G401 (cell line): Measurements from ENCODE around the gene TMEM101. TPM values are rescaled to one million over a fixed set of nuclear protein-coding genes. Genes with fewer than 3 reads are reported as not detected.
"Not testable (repeated sequence)": the region's sequence is repeated elsewhere in the genome, so short reads cannot be mapped to it uniquely, and the experiment has no call there.

ENCODE experiments used
- DNase-seq: peaks from one replicate; pipeline ENCODE4 v3.0.0-alpha.2; 2015; ENCODE audit warnings: low spot score
- in situ Hi-C: cut with HindIII; loops from 2 replicates; pipeline ENCODE4 v1.10.0; 2016; ENCODE audit warnings: low sequenced_read_pairs, mixed read lengths
- total RNA-seq: library from RNA; depleted of rRNA; stranded (reverse); fragments of >200 nt; shearing (Covaris generic); gene quantifications from 2 replicates; pipeline ENCODE4 v1.2.3, GENCODE V29; 2014

Gene TMEM101
- total RNA-seq, 1 experiment from 2014 or later: 53.3 TPM

- DNase-seq: no peak
- in situ Hi-C loops: no loop called here
Observed at GRCh38 chr17:43983196-43983514, 31.6 kb downstream of the TMEM101 start.

DNA sequence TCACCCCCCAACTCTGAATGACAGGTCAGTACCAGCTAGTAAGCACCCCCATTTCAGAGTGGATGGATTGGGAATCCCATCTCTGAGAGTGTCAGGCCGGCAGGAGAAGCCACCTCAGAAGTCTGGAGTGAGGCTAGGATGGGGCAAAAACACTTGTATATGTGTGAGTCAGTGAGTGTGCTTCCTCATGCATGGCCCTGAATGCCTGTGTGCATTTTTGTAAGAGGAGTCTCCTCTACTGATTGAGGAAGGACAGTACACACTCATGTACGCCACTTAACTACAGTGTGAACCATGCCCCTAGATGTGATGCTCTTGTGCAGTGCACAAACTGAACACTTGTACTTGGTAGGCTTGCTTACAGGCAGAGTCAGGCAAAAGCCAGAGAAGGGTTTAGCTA is 32.6 kb downstream of the TMEM101 start:
- no peak for DNase-seq
- in situ Hi-C loops: no loop called here

DNA sequence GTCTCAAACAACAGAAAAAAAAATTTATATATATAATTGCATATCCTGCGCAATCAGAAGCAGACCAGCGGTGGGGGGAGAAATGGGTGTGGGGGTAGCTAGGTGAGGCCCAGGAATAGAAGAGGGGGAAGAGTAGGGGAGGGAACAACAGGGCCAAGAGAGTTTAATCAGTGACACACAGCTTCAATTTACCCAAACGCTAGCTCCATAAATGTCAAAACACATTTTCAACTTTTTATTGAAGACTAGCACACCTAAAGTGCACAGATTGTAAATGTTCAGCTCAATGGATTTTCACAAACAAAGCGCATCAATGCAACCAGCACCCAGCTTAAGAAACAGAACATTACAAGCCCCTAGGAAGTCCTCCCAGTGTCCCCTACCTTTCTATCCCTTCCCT is 35.1 kb downstream of the TMEM101 start:
- in situ Hi-C loops: no loop called here

GRCh38 chr17:43979011-43979410 is 35.8 kb downstream of the TMEM101 start:
- in situ Hi-C loops: no loop called here
- DNase-seq: no peak

More for the DNA sequence above, 35.1 kb downstream of the TMEM101 start:
- DNase-seq: no peak

GRCh38 chr17:43978078-43978477 is 36.7 kb downstream of the TMEM101 start:
- in situ Hi-C loops: no loop called here
- DNase-seq: no peak

DNA sequence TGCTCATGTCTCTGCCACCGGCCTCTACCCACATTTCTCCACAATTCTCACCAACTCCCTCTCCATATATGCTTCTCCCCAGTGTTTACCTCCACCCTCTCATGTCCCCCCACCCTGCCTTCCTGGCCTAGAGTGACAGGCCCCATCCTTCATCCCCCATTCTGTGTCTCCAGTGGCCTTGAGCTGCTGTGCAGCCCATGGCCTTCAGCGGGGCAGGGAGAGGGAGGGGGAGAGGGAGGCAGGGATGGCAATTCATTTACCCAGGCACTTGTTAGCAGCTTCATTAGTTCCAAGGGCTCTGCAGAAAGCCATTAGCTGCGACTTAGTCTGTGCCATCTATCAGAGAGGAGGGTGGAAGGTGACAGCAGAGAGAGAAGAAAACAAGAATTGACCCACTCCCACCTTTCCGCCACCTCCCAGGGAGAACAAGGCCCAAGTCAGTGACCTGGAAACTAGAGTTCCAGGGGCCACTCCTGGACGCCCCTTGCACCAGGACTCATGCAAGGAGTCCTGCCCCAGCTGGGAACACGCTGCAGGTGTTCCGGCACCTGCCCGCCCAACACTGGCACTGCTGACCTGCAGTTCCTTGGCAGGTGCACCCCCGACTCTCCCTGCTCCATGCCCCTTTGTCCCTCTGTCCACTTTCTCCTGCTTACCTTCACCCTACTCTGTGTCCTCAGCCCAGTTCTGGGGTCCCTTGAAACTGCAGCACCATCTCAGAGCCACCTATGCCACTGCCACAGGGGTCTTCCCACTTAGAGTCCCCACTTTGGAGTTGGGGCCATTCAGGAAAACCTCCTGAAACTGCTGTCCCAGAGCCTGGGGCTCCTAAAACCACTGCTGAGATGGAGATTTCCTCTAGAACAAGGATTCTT is 37.6 kb downstream of the TMEM101 start:
- DNase-seq: no peak
- in situ Hi-C loops: no loop called here

- in situ Hi-C loops: no loop called here
- DNase-seq: no peak
Observed at GRCh38 chr17:43975898-43976297, 38.9 kb downstream of the TMEM101 start.

DNA sequence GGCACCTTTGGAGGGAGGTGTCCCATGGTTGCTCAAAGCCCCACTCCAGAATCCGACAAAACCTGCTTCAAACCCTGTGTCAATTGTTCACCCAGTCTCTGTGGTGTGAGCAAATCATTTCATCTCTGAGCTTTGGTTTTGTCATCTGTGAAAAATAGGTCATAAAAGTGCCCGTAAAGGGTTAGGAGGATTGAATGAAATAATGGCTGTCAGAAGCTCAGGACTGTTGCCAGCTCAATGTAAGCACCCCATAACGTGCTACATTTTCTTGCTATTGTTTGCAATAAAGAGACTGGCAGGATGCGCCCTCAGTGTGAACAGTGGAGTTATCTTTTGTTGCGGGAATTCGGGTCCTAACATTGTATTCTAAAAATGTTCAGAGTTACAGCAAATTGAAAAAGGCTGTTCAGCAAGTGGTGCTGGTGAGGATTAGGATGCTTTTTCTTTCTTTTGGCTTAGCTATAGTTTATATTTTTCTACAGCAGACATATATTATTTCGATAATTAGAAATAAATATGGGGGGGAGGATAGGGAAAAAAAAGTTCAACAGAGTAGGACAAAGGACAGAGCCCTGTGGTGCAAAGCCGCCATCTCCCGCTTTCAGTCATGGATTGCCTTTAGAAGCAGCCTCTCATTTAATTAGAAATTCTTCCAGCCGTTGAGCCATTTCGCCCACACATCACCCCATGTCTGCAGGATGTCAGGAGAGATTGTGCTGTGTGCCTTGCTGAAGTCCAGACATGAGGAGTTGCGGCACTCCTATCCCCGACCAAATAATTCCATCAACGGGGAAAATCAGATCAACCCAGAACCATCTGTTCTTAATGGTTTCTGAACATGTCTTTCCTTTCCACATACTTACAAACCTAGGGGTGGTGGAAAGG is 40.1 kb downstream of the TMEM101 start:
- no peak for DNase-seq
- in situ Hi-C loops: no loop called here

GRCh38 chr17:43972444-43973212 is 42.1 kb downstream of the TMEM101 start:
- DNase-seq, in situ Hi-C loops: not testable (repeated sequence)

DNA sequence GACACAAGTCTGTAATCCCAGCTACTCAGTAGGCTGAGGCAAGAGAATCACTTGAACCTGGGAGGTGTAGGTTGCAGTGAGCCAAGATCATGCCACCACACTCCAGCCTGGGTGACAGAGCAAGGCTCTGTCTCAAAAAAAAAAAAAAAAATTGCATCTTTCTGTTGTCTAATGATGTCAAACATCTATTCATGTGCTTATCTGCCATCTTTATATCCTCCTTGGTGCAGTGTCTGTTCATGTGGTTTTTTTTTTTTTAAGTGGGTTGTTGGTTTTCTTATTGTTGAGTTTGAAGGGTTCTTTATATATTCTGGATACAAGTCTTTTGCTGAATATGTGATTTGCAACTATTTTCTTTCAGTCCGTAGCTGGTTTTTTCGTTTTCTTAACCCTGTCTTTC is 43.3 kb downstream of the TMEM101 start:
- DNase-seq, in situ Hi-C loops: not testable (repeated sequence)

GRCh38 chr17:43970366-43970765 is 44.4 kb downstream of the TMEM101 start:
- no peak for DNase-seq
- in situ Hi-C loops: no loop called here

- no peak for DNase-seq
- in situ Hi-C loops: no loop called here
Observed at GRCh38 chr17:43967251-43967875, 47.4 kb downstream of the TMEM101 start.

GRCh38 chr17:43966276-43966675 is 48.5 kb downstream of the TMEM101 start:
- in situ Hi-C loops: no loop called here

DNA sequence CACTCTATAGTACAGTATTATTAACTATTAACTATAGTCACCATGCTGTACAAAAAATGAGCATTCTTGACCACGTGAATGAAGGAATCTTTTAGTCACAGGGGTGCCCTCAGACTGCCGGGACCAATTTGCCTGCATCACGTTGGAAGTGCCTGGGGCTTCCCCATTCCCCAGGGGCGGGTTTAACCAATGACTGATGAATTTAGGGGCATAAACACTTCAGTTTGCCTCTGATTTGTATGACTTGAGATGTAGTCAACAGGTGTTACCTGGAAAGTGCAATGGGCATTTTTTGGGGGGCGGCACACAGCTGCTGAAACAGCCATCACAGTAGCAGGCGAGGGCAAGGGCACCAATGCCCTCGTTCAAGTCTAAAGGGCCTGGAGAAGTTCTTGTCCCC is 52.3 kb downstream of the TMEM101 start:
- in situ Hi-C loops: no loop called here
- no peak for DNase-seq

More at GRCh38 chr17:43966276-43966675, 48.5 kb downstream of the TMEM101 start:
- DNase-seq: no peak

GRCh38 chr17:43961954-43962353 is 52.8 kb downstream of the TMEM101 start:
- no peak for DNase-seq
- in situ Hi-C loops: no loop called here

DNA sequence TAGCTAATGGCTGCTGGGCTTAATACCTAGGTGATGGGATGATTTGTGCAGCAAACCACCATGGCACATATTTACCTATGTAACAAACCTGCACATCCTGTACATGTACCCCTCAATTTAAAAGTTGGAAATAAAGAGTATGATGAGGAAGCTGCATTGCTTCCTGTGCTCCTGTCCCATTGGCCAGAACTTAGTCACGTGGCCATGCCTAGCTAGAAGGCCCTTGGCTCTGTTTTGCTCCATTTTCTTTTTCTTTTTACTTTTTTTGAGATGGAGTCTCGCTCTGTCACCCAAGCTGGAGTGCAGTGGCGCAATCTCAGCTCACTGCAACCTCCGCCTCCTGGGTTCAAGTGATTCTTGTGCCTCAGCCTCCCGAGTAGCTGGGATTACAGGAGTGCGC is 53.5 kb downstream of the TMEM101 start:
- DNase-seq, in situ Hi-C loops: not testable (repeated sequence)
